HepG2 (cell line): ENCODE data around the gene MACROD2. TPM values are rescaled to one million over a fixed set of nuclear protein-coding genes. Genes with fewer than 3 reads are reported as not detected.

ENCODE experiments used
- ATAC-seq: fragments of 200-7000 bp; cut with Tn5 transposase; 3 replicates; pipeline ENCODE4 v1.9.1; 2020; ENCODE audit warnings: mild to moderate bottlenecking, moderate library complexity
- BruUV-seq: library from RNA; stranded (reverse); fragments of 400-500 nt; replicated peaks from 2 replicates; lab custom pipeline; 2021; lab: Mats Ljungman, UMichigan
- CTCF ChIA-PET: fragments of 300-600 bp; formaldehyde crosslinking; extraction: SDS; loops from one replicate; lab custom pipeline; 2021; ENCODE audit warnings: low total read pairs, inconsistent platforms, low intra/inter-chr PET ratio; lab: Yijun Ruan, JAX
- POLR2A ChIA-PET: fragments of 350-600 bp; sonication (Branson Sonifier 250); formaldehyde crosslinking; loops from one replicate; lab custom pipeline; 2020; ENCODE audit warnings: antibody characterized with exemption, inconsistent platforms; lab: Yijun Ruan, JAX
- DNase-seq: peaks from one replicate; pipeline ENCODE4 v3.0.0-alpha.2; 2015; ENCODE audit warnings: low spot score
- FAIRE-seq: peaks from 3 replicates; lab custom pipeline; 2011; peaks lifted over from hg19 to GRCh38; lab: Jason Lieb, UNC
- H2AFZ ChIP-seq: one replicate; pipeline ENCODE4 v1.6.1; 2011; ENCODE audit warnings: low read length, inconsistent platforms
- H3K27ac ChIP-seq: fragments of 300-600 bp; 3 replicates; pipeline ENCODE4 v1.8.0; 2011; ENCODE audit warnings: mixed run types, mild to moderate bottlenecking, mixed read lengths, low read length, inconsistent platforms; ENCODE audit not compliant: insufficient read depth; ENCODE audit errors: extremely low read length
- H3K27me3 ChIP-seq, 2 experiments: fragments of 200-600 bp in 1 of 2; 2 replicates in 1 of 2; 3 replicates in 1 of 2; pipeline versions ENCODE4 v1.6.0 to v1.8.0; 2011; ENCODE audit warnings: low read length in 2 of 2, mild to moderate bottlenecking in 2 of 2, moderate library complexity in 2 of 2, inconsistent platforms in 1 of 2; ENCODE audit not compliant: insufficient read depth in 2 of 2, control insufficient read depth in 1 of 2
- H3K36me3 ChIP-seq, 2 experiments: fragments of 200-600 bp in 1 of 2; replicated peaks in 1 of 2; 2 replicates in 1 of 2; 3 replicates in 1 of 2; pipeline versions ENCODE4 v1.5.1 to v1.8.0; 2011; ENCODE audit warnings: low read length in 2 of 2, inconsistent platforms in 1 of 2; ENCODE audit not compliant: insufficient read depth in 2 of 2, control insufficient read depth in 1 of 2
- H3K4me1 ChIP-seq: 2 replicates; pipeline ENCODE4 v1.5.1; 2012; ENCODE audit warnings: low read length, inconsistent platforms; ENCODE audit not compliant: insufficient read depth
- H3K4me2 ChIP-seq: 2 replicates; pipeline ENCODE4 v1.6.0; 2011; ENCODE audit warnings: low read depth, low read length, inconsistent platforms
- H3K4me3 ChIP-seq, 3 experiments: fragments of 200-600 bp in 1 of 3; sonication (generic), shearing (Covaris generic) in 1 of 3; replicated peaks in 1 of 3; 2 replicates each; pipeline ENCODE4 v1.5.1; 2011 to 2016; ENCODE audit warnings: low read length in 3 of 3, inconsistent platforms in 2 of 3, low read depth in 2 of 3, mild to moderate bottlenecking in 2 of 3, control low read depth in 1 of 3, mixed read lengths in 1 of 3; ENCODE audit not compliant: insufficient read depth in 1 of 3
- H3K79me2 ChIP-seq: one replicate; pipeline ENCODE4 v1.6.1; 2011; ENCODE audit warnings: low read length, inconsistent platforms; ENCODE audit not compliant: insufficient read depth
- H3K9ac ChIP-seq: 2 replicates; pipeline ENCODE4 v1.6.0; 2011; ENCODE audit warnings: mild to moderate bottlenecking, low read depth, low read length, inconsistent platforms; ENCODE audit not compliant: insufficient read depth
- H3K9me3 ChIP-seq: 2 replicates; pipeline ENCODE4 v1.5.1; 2012; ENCODE audit warnings: mild to moderate bottlenecking, low read length
- H4K20me1 ChIP-seq: 2 replicates; pipeline ENCODE4 v1.6.0; 2011; ENCODE audit warnings: inconsistent platforms, mild to moderate bottlenecking, low read length, moderate library complexity; ENCODE audit not compliant: insufficient read depth
- ASH2L ChIP-seq: fragments of 300-600, 200-600 bp; sonication (generic); IDR thresholded peaks from 2 replicates; pipeline ENCODE4 v1.7.0; 2017; ENCODE audit warnings: low read depth, mild to moderate bottlenecking, moderate library complexity, mixed read lengths, low read length; ENCODE audit not compliant: insufficient read length
- CENPT ChIP-seq: sonication (generic); formaldehyde crosslinking; IDR thresholded peaks from 2 replicates; pipeline ENCODE4 v1.8.0; 2022; ENCODE audit warnings: low read depth, mild to moderate bottlenecking, moderate library complexity, missing genetic modification reagents
- KAT2B ChIP-seq: fragments of 150-350 bp; IDR thresholded peaks from 2 replicates; pipeline ENCODE4 v1.6.1; 2014; ENCODE audit warnings: low read depth, low read length, borderline replicate concordance
- RAD21 ChIP-seq: fragments of 450-650 bp; formaldehyde crosslinking; IDR thresholded peaks from 2 replicates; pipeline ENCODE4 v1.5.0; 2020; ENCODE audit warnings: mild to moderate bottlenecking
- SCMH1 ChIP-seq: sonication (generic); formaldehyde crosslinking; IDR thresholded peaks from 2 replicates; pipeline ENCODE4 v1.9.0; 2021; ENCODE audit warnings: missing genetic modification reagents, mild to moderate bottlenecking, borderline replicate concordance
- TBX2 ChIP-seq: sonication (generic); formaldehyde crosslinking; IDR thresholded peaks from 2 replicates; pipeline ENCODE4 v1.5.0; 2020; ENCODE audit warnings: missing genetic modification reagents, mild to moderate bottlenecking, borderline replicate concordance
- ZNF598 ChIP-seq: sonication (generic); formaldehyde crosslinking; IDR thresholded peaks from 2 replicates; pipeline ENCODE4 v1.5.1; 2020; ENCODE audit warnings: mild to moderate bottlenecking, missing genetic modification reagents, borderline replicate concordance
- WGBS: methylation state at CpG from one replicate; pipeline ENCODE4 v1.1.6; 2017; ENCODE audit warnings: low lambda C conversion rate; 5-methylcytosine and 5-hydroxymethylcytosine counted together
- in situ Hi-C: cut with HindIII; loops from 2 replicates; pipeline ENCODE4 v1.10.0; 2017; ENCODE audit warnings: low pct_unique_long_range_greater_than_20kb; ENCODE audit not compliant: extremely low pct_ligation_motif_present
- intact Hi-C: fragments of 100-400 bp; cut with micrococcal nuclease; formaldehyde crosslinking; loops from one replicate; pipeline ENCODE4 v1.10.0; 2022; ENCODE audit not compliant: unreplicated experiment
- polyA plus RNA-seq, 8 experiments: library from polyadenylated mRNA; depleted of rRNA in 3 of 8; stranded (reverse) in 7 of 8; unstranded in 1 of 8; fragments of >200 nt; fragmentation: Illumina TruSeq in 4 of 8; extraction: Trizol in 4 of 8; gene quantifications; 2 replicates each; pipeline versions ENCODE4 v1.2.1 to v1.2.3, GENCODE V29; 2011 to 2016; ENCODE audit warnings: low read depth in 4 of 8, missing spikeins in 1 of 8, mixed read lengths in 1 of 8; ENCODE audit not compliant: insufficient read depth in 1 of 8
- total RNA-seq, 5 experiments: library from RNA; depleted of rRNA; stranded (reverse); fragments of >200 nt; fragmentation: Illumina TruSeq; extraction: Trizol; gene quantifications; 2 replicates each; pipeline ENCODE4 v1.2.3, GENCODE V29; 2016; ENCODE audit warnings: low read depth in 1 of 5
- TF ChIP-seq, protein P1 (sequence below): sonication (generic); formaldehyde crosslinking; IDR thresholded peaks from 2 replicates; pipeline ENCODE4 v1.4.0; 2020; ENCODE audit warnings: missing genetic modification reagents
- TF ChIP-seq, protein P2 (sequence below): sonication (generic); formaldehyde crosslinking; IDR thresholded peaks from 2 replicates; pipeline ENCODE4; 2020; ENCODE audit warnings: missing genetic modification reagents, mild to moderate bottlenecking, borderline replicate concordance
- TF ChIP-seq, protein P3 (sequence below): sonication (generic); formaldehyde crosslinking; IDR thresholded peaks from 2 replicates; pipeline ENCODE4 v1.4.0; 2020; ENCODE audit warnings: mild to moderate bottlenecking, missing genetic modification reagents

MACROD2 gene
- total and polyA plus RNA-seq, 2 of the 13 experiments (the other 11 are each of a cell fraction or from before 2014, with no cell fraction given) = 0.13 to 0.51 TPM

DNA sequence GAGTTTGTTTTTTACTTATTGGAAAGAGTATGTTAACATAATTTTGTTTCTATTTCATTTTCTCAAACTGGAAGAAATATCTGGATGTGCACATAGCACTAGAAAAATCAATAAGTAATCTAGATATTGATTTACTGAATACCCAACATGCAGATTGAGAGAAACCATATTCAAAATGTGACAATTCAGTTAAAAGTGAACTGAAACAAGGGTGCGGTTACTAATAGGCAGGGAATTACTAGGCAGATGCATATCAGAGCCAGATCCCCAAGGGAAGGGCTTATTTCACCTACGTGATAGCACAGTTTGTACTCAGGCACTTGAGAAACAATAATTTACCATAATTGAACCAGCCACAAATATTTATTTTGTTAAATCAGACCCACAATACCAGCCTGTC lies 835.1 kb downstream of the MACROD2 start:
- Histone ChIP-seq H3K4me2 (no peak overlapping the region), H3K27me3 (no peaks in the 10 kb centered on the region), H3K4me1 (no peaks in the 10 kb centered on the region), H3K36me3 (no peaks in the 10 kb centered on the region), H3K4me3 (no peak overlapping the region), H3K79me2 (no peaks in the 10 kb centered on the region), H4K20me1 (no peaks in the 10 kb centered on the region), H3K9me3 (no peaks in the 10 kb centered on the region), H3K9ac (no peak overlapping the region), H3K27ac (no peak overlapping the region), H2AFZ (no peak overlapping the region)
- no peak for TF ChIP-seq ASH2L
- peak; percentile 87 for TF ChIP-seq KAT2B
- no peak for TF ChIP-seq RAD21 (CRISPR knock-in tag)
- WGBS = 77% methylated on average over 2 of the region's 2 CpGs
- in situ Hi-C loops = no loop called here
- no peak for DNase-seq
- ChIA-PET POLR2A (no interaction called here), CTCF (no interaction called here)
- no peak for FAIRE-seq
- no TSS peak for BruUV-seq
- intact Hi-C loops = no loop called here
- no peak for ATAC-seq

DNA sequence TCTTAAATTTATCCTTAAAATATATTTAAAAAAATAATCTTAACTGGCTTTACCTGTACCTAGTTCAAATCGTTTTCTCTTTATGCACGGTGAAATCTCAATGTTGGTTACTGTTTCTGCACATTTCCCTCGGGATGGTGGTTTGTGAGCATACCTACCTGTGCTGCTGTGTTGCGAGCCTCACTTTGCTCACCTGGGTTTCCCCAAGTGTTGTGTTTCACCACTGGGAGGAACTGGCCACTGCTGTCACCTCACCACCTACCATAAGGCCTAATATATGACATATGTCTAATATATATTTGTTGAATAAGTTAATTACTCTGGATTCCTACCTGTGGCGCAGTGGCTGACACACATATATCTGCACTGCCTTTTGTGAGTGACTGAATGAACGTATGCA lies 835.6 kb downstream of the MACROD2 start:
- no peak for FAIRE-seq
- Histone ChIP-seq H3K27me3 (no peaks in the 10 kb centered on the region), H3K9ac (no peak overlapping the region), H3K9me3 (no peaks in the 10 kb centered on the region), H2AFZ (no peak overlapping the region), H3K36me3 (no peaks in the 10 kb centered on the region), H3K4me2 (no peak overlapping the region), H4K20me1 (no peaks in the 10 kb centered on the region), H3K4me1 (no peaks in the 10 kb centered on the region), H3K4me3 (no peak overlapping the region), H3K27ac (no peak overlapping the region), H3K79me2 (no peaks in the 10 kb centered on the region)
- in situ Hi-C loops (no loop called here), intact Hi-C loops (no loop called here)
- no peak for DNase-seq
- WGBS = 44% methylated on average over 6 of the region's 6 CpGs
- CTCF ChIA-PET = no interaction called here
- no TSS peak for BruUV-seq
- POLR2A ChIA-PET = no interaction called here
- no peak for ATAC-seq
- TF ChIP-seq TBX2 (CRISPR knock-in tag) (no peak), CENPT (CRISPR knock-in tag) (no peak), ZNF598 (no peak), SCMH1 (no peak)
- TF ChIP-seq, protein P1, sequence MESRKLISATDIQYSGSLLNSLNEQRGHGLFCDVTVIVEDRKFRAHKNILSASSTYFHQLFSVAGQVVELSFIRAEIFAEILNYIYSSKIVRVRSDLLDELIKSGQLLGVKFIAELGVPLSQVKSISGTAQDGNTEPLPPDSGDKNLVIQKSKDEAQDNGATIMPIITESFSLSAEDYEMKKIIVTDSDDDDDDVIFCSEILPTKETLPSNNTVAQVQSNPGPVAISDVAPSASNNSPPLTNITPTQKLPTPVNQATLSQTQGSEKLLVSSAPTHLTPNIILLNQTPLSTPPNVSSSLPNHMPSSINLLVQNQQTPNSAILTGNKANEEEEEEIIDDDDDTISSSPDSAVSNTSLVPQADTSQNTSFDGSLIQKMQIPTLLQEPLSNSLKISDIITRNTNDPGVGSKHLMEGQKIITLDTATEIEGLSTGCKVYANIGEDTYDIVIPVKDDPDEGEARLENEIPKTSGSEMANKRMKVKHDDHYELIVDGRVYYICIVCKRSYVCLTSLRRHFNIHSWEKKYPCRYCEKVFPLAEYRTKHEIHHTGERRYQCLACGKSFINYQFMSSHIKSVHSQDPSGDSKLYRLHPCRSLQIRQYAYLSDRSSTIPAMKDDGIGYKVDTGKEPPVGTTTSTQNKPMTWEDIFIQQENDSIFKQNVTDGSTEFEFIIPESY (CRISPR knock-in tag) = no peak
- TF ChIP-seq, protein P2, sequence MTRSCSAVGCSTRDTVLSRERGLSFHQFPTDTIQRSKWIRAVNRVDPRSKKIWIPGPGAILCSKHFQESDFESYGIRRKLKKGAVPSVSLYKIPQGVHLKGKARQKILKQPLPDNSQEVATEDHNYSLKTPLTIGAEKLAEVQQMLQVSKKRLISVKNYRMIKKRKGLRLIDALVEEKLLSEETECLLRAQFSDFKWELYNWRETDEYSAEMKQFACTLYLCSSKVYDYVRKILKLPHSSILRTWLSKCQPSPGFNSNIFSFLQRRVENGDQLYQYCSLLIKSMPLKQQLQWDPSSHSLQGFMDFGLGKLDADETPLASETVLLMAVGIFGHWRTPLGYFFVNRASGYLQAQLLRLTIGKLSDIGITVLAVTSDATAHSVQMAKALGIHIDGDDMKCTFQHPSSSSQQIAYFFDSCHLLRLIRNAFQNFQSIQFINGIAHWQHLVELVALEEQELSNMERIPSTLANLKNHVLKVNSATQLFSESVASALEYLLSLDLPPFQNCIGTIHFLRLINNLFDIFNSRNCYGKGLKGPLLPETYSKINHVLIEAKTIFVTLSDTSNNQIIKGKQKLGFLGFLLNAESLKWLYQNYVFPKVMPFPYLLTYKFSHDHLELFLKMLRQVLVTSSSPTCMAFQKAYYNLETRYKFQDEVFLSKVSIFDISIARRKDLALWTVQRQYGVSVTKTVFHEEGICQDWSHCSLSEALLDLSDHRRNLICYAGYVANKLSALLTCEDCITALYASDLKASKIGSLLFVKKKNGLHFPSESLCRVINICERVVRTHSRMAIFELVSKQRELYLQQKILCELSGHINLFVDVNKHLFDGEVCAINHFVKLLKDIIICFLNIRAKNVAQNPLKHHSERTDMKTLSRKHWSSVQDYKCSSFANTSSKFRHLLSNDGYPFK (CRISPR knock-in tag) = no peak
- TF ChIP-seq, protein P3, sequence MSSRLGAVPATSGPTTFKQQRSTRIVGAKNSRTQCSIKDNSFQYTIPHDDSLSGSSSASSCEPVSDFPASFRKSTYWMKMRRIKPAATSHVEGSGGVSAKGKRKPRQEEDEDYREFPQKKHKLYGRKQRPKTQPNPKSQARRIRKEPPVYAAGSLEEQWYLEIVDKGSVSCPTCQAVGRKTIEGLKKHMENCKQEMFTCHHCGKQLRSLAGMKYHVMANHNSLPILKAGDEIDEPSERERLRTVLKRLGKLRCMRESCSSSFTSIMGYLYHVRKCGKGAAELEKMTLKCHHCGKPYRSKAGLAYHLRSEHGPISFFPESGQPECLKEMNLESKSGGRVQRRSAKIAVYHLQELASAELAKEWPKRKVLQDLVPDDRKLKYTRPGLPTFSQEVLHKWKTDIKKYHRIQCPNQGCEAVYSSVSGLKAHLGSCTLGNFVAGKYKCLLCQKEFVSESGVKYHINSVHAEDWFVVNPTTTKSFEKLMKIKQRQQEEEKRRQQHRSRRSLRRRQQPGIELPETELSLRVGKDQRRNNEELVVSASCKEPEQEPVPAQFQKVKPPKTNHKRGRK (CRISPR knock-in tag) = no peak
